ENCODE results near the gene PXMP2.
"Not testable (repeated sequence)": the region's sequence is repeated elsewhere in the genome, so short reads cannot be mapped to it uniquely, and the experiment has no call there.

DNA sequence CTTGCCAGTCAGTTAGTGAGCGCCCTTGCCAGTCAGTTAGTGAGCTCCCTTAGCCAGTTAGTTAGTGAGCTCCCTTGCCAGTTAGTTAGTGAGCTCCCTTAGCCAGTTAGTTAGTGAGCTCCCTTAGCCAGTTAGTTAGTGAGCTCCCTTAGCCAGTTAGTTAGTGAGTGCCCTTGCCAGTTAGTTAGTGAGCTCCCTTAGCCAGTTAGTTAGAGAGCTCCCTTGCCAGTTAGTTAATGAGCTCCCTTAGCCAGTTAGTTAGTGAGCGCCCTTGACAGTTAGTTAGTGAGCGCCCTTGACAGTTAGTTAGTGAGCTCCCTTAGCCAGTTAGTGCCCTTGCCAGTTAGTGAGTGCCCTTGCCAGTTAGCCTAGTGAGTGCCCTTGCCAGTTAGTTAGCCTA lies 7.5 kb downstream of the PXMP2 start:
- TF ChIP-seq, protein P1, sequence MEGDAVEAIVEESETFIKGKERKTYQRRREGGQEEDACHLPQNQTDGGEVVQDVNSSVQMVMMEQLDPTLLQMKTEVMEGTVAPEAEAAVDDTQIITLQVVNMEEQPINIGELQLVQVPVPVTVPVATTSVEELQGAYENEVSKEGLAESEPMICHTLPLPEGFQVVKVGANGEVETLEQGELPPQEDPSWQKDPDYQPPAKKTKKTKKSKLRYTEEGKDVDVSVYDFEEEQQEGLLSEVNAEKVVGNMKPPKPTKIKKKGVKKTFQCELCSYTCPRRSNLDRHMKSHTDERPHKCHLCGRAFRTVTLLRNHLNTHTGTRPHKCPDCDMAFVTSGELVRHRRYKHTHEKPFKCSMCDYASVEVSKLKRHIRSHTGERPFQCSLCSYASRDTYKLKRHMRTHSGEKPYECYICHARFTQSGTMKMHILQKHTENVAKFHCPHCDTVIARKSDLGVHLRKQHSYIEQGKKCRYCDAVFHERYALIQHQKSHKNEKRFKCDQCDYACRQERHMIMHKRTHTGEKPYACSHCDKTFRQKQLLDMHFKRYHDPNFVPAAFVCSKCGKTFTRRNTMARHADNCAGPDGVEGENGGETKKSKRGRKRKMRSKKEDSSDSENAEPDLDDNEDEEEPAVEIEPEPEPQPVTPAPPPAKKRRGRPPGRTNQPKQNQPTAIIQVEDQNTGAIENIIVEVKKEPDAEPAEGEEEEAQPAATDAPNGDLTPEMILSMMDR (IDR thresholded peaks at IDR 0.05) = not testable (repeated sequence)
- not testable (repeated sequence) for TF ChIP-seq POLR2A, POLR2AphosphoS5 (IDR thresholded peaks at IDR 0.05)

Measured in breast epithelium (tissue), 3 donors.